IMR-90 (cell line): ENCODE results near the gene STX2. TPM values are rescaled to one million over a fixed set of nuclear protein-coding genes. Genes with fewer than 3 reads are reported as not detected.

ENCODE experiments used
- ATAC-seq: fragments of 200-7000 bp; cut with Tn5 transposase; 2 replicates; pipeline ENCODE4 v1.9.1; 2020; ENCODE audit warnings: low read depth, mild to moderate bottlenecking, moderate library complexity
- BruUV-seq: library from RNA; stranded (reverse); fragments of 400-500 nt; replicated peaks from 2 replicates; lab custom pipeline; 2021; lab: Mats Ljungman, UMichigan
- CTCF ChIA-PET: fragments of 300-600 bp; formaldehyde crosslinking; extraction: SDS; loops from one replicate; lab custom pipeline; 2021; ENCODE audit warnings: antibody characterized with exemption; lab: Yijun Ruan, JAX
- POLR2A ChIA-PET: fragments of 300-600 bp; sonication (Branson Sonifier 250); formaldehyde crosslinking; loops from one replicate; lab custom pipeline; 2022; ENCODE audit warnings: antibody characterized with exemption; ENCODE audit not compliant: unreplicated experiment; lab: Charles Lee
- DNase-seq: peaks from one replicate; pipeline ENCODE4 v3.0.0; 2013
- H2AFZ ChIP-seq: replicated peaks from 2 replicates; pipeline ENCODE3; 2013; ENCODE audit warnings: low read length, mild to moderate bottlenecking; ENCODE audit not compliant: poor library complexity
- H2AK5ac ChIP-seq: 2 replicates; pipeline ENCODE4 v1.6.1; 2013; ENCODE audit warnings: low read depth, low read length, inconsistent platforms
- H2AK9ac ChIP-seq: replicated peaks from 2 replicates; pipeline ENCODE3; 2013; ENCODE audit warnings: mild to moderate bottlenecking, low read depth, low read length, moderate library complexity; ENCODE audit not compliant: poor library complexity
- H2BK120ac ChIP-seq: 2 replicates; pipeline ENCODE4 v1.6.1; 2013; ENCODE audit warnings: low read depth, low read length, inconsistent platforms
- H2BK15ac ChIP-seq: 3 replicates; pipeline ENCODE4 v1.6.1; 2013; ENCODE audit warnings: low read depth, low read length, inconsistent platforms
- H2BK20ac ChIP-seq: 2 replicates; pipeline ENCODE4 v1.6.1; 2013; ENCODE audit warnings: low read depth, mild to moderate bottlenecking, inconsistent platforms, low read length, moderate library complexity
- H2BK5ac ChIP-seq: 2 replicates; pipeline ENCODE4 v1.6.1; 2013; ENCODE audit warnings: mild to moderate bottlenecking, low read depth, low read length, inconsistent platforms; ENCODE audit not compliant: poor library complexity, severe bottlenecking
- H3K14ac ChIP-seq: replicated peaks from 2 replicates; pipeline ENCODE4 v1.6.1; 2013; ENCODE audit warnings: low read depth, low read length, inconsistent platforms
- H3K18ac ChIP-seq: 2 replicates; pipeline ENCODE4 v1.6.1; 2013; ENCODE audit warnings: low read depth, low read length, control low read depth
- H3K23ac ChIP-seq: 2 replicates; pipeline ENCODE4 v1.6.1; 2013; ENCODE audit warnings: low read depth, low read length, inconsistent platforms
- H3K27ac ChIP-seq: 2 replicates; pipeline ENCODE4 v1.5.1; 2013; ENCODE audit warnings: mild to moderate bottlenecking, control low read depth, low read length; ENCODE audit not compliant: insufficient read depth
- H3K27me3 ChIP-seq: 2 replicates; pipeline ENCODE4 v1.6.1; 2013; ENCODE audit warnings: low read length; ENCODE audit not compliant: control insufficient read depth, insufficient read depth
- H3K36me3 ChIP-seq: 2 replicates; pipeline ENCODE4 v1.6.1; 2013; ENCODE audit warnings: low read length, mixed read lengths; ENCODE audit not compliant: control insufficient read depth, insufficient read depth
- H3K4ac ChIP-seq: 2 replicates; pipeline ENCODE4 v1.6.1; 2013; ENCODE audit warnings: low read depth, low read length, inconsistent platforms
- H3K4me1 ChIP-seq: 2 replicates; pipeline ENCODE4 v1.6.1; 2013; ENCODE audit warnings: low read length, mixed read lengths; ENCODE audit not compliant: control insufficient read depth, insufficient read depth
- H3K4me2 ChIP-seq: 2 replicates; pipeline ENCODE4 v1.6.1; 2013; ENCODE audit warnings: low read depth, mild to moderate bottlenecking, control low read depth, low read length, moderate library complexity
- H3K4me3 ChIP-seq: 2 replicates; pipeline ENCODE4 v1.5.1; 2013; ENCODE audit warnings: low read depth, mild to moderate bottlenecking, control low read depth, low read length, moderate library complexity; ENCODE audit not compliant: insufficient read depth
- H3K56ac ChIP-seq: 2 replicates; pipeline ENCODE4 v1.6.1; 2013; ENCODE audit warnings: low read length, inconsistent platforms; ENCODE audit not compliant: insufficient read depth; ENCODE audit errors: extremely low read depth
- H3K79me1 ChIP-seq, 2 experiments: 2 replicates each; pipeline ENCODE4 v1.6.1; 2013; ENCODE audit warnings: low read length in 2 of 2, inconsistent platforms in 1 of 2, low read depth in 1 of 2
- H3K9ac ChIP-seq: 2 replicates; pipeline ENCODE4 v1.6.1; 2013; ENCODE audit warnings: low read depth, low read length, control low read depth
- H3K9me1 ChIP-seq: 2 replicates; pipeline ENCODE4 v1.6.1; 2013; ENCODE audit warnings: low read length, inconsistent platforms; ENCODE audit not compliant: insufficient read depth
- H3K9me3 ChIP-seq: 2 replicates; pipeline ENCODE4 v1.6.1; 2013; ENCODE audit warnings: low read length; ENCODE audit not compliant: control insufficient read depth, insufficient read depth
- H4K20me1 ChIP-seq: 2 replicates; pipeline ENCODE4 v1.6.1; 2013; ENCODE audit warnings: low read length, inconsistent platforms; ENCODE audit not compliant: insufficient read depth
- H4K5ac ChIP-seq: 2 replicates; pipeline ENCODE4 v1.6.1; 2013; ENCODE audit warnings: mild to moderate bottlenecking, low read depth, low read length, control low read depth
- H4K8ac ChIP-seq, 2 experiments: 2 replicates each; pipeline ENCODE4 v1.6.1; 2013; ENCODE audit warnings: low read depth in 2 of 2, low read length in 2 of 2, control low read depth in 1 of 2, inconsistent platforms in 1 of 2
- H4K91ac ChIP-seq: 2 replicates; pipeline ENCODE4 v1.6.1; 2013; ENCODE audit warnings: low read depth, low read length, inconsistent platforms; ENCODE audit not compliant: insufficient read depth
- BHLHE40 ChIP-seq: fragments of 150-350 bp; IDR thresholded peaks from 2 replicates; pipeline ENCODE4 v1.6.1; 2016; ENCODE audit warnings: mild to moderate bottlenecking, low read depth, low read length
- CEBPB ChIP-seq: IDR thresholded peaks from 2 replicates; pipeline ENCODE4 v1.6.1; 2012; ENCODE audit warnings: low read depth, low read length, improper control_type of control experiment
- CHD1 ChIP-seq: IDR thresholded peaks from 2 replicates; pipeline ENCODE4 v1.6.1; 2012; ENCODE audit warnings: low read depth, low read length, improper control_type of control experiment
- FOS ChIP-seq: fragments of 150-350 bp; IDR thresholded peaks from 2 replicates; pipeline ENCODE4 v1.6.1; 2016; ENCODE audit warnings: low read depth, low read length
- MAFK ChIP-seq: IDR thresholded peaks from 2 replicates; pipeline ENCODE4 v1.6.1; 2012; ENCODE audit warnings: low read depth, low read length, improper control_type of control experiment
- MAZ ChIP-seq: IDR thresholded peaks from 2 replicates; pipeline ENCODE4 v1.6.1; 2012; ENCODE audit warnings: low read depth, mild to moderate bottlenecking, low read length, improper control_type of control experiment, moderate library complexity, borderline replicate concordance
- MXI1 ChIP-seq: IDR thresholded peaks from 2 replicates; pipeline ENCODE4 v1.6.1; 2012; ENCODE audit warnings: low read depth, mild to moderate bottlenecking, low read length, moderate library complexity, borderline replicate concordance
- NFE2L2 ChIP-seq: fragments of 150-350 bp; IDR thresholded peaks from 2 replicates; pipeline ENCODE4 v1.6.1; 2016; ENCODE audit warnings: low read depth, mild to moderate bottlenecking, low read length
- POLR2A ChIP-seq: IDR thresholded peaks from 2 replicates; pipeline ENCODE4 v1.6.1; 2012; ENCODE audit warnings: mild to moderate bottlenecking, low read depth, low read length
- RCOR1 ChIP-seq: IDR thresholded peaks from 2 replicates; pipeline ENCODE4 v1.6.1; 2012; ENCODE audit warnings: mild to moderate bottlenecking, low read length, improper control_type of control experiment; ENCODE audit not compliant: insufficient replicate concordance
- RFX5 ChIP-seq: IDR thresholded peaks from 2 replicates; pipeline ENCODE4 v1.8.0; 2012; ENCODE audit warnings: low read depth, mild to moderate bottlenecking, low read length, moderate library complexity
- SMC3 ChIP-seq: fragments of 150-350 bp; IDR thresholded peaks from 2 replicates; pipeline ENCODE4 v1.6.1; 2016; ENCODE audit warnings: low read depth, mild to moderate bottlenecking, antibody characterized with exemption, low read length, moderate library complexity
- WGBS, 2 experiments: methylation state at CpG; one replicate each; pipeline versions ENCODE4 v1.1.5 to v1.1.7; 2013; ENCODE audit warnings: missing lambda C conversion rate in 2 of 2; ENCODE audit not compliant: insufficient read length in 1 of 2; ENCODE audit errors: extremely low coverage in 2 of 2; 5-methylcytosine and 5-hydroxymethylcytosine counted together
- dilution Hi-C: fragments of 300-500 bp; cut with HindIII; formaldehyde crosslinking; loops from one replicate; pipeline ENCODE4 v1.14.3; 2018; ENCODE audit warnings: low sequenced_read_pairs; ENCODE audit not compliant: unreplicated experiment
- in situ Hi-C: fragments of 300-500 bp; cut with MboI; formaldehyde crosslinking; loops from 3 replicates; pipeline ENCODE4 v1.14.3; 2019; ENCODE audit warnings: low sequenced_read_pairs, inconsistent platforms, mixed read lengths
- intact Hi-C: fragments of 100-400 bp; cut with micrococcal nuclease; formaldehyde crosslinking; loops from 2 replicates; pipeline ENCODE4 v1.10.0; 2022
- polyA plus RNA-seq, 3 experiments: library from polyadenylated mRNA; depleted of rRNA; stranded (reverse); fragments of >200 nt; gene quantifications; 2 replicates each; pipeline ENCODE4 v1.2.3, GENCODE V29; 2012; ENCODE audit warnings: low replicate concordance in 1 of 3
- total RNA-seq: library from RNA; depleted of rRNA; stranded (reverse); fragments of >200 nt; gene quantifications from 2 replicates; pipeline ENCODE4 v1.2.3, GENCODE V29; 2012
- TF ChIP-seq, protein P1 (sequence below): fragments of 150-350 bp; IDR thresholded peaks from 2 replicates; pipeline ENCODE4 v1.6.1; 2016; ENCODE audit warnings: low read depth, mild to moderate bottlenecking, low read length, moderate library complexity, borderline replicate concordance
- TF ChIP-seq, protein P2 (sequence below): conservative IDR thresholded peaks from 2 replicates; pipeline ENCODE4 v1.5.1; 2012; ENCODE audit warnings: mild to moderate bottlenecking, low read depth, low read length, improper control_type of control experiment

STX2 gene
- total and polyA plus RNA-seq, 2 of the 4 experiments (the other 2 are of a cell fraction), result 26.9 to 32.5 TPM

DNA sequence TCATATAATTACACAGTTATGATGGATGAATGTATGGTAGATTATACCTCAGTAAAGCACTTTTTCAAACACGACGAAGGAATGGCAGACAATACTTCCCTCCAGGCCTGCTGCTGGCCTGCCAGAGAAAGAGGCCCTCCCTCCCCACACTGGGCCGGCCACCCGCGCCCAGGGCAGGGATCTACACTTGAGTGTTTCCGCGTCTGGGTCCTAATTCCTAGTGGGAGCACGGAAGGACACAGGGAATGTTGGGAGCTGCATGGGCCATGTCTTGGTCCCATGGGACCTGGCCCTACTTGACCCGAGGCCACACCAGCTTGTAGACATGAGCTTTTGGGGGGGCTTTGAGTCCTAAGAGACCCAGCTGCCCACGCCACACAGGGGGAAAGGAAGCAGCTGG is 52.0 kb downstream of the STX2 start:
- ATAC-seq, result no peak
- no peak overlapping the region for H2AK5ac ChIP-seq

More for the DNA sequence above, 52.0 kb downstream of the STX2 start:
- Histone ChIP-seq H4K5ac (no peak overlapping the region), H2AFZ (no peak overlapping the region), H3K4me1 (no peaks in the 10 kb centered on the region), H3K9ac (no peak overlapping the region), H3K79me1 (0 out of 4 replicates have a peak, but pooled peaks cover 0 to 3% of the 10 kb centered on the region in 2 experiments), H2AK9ac (no peak overlapping the region), H3K4ac (no peak overlapping the region), H2BK5ac (no peak overlapping the region), H4K20me1 (no peaks in the 10 kb centered on the region), H3K56ac (no peak overlapping the region), H3K27me3 (no peaks in the 10 kb centered on the region), H3K18ac (no peak overlapping the region), H3K27ac (no peak overlapping the region), H3K4me2 (no peak overlapping the region), H3K9me3 (no peaks in the 10 kb centered on the region; the same call in 1 of the 2 replicates), H4K8ac (no peak overlapping the region), H3K23ac (no peak overlapping the region), H3K14ac (no peak overlapping the region), H2BK20ac (no peak overlapping the region), H3K4me3 (no peak overlapping the region), H2BK15ac (no peak overlapping the region), H2BK120ac (no peak overlapping the region), H3K9me1 (no peaks in the 10 kb centered on the region), H3K36me3 (peaks cover 13% of the 10 kb centered on the region), H4K91ac (no peak overlapping the region)
- TF ChIP-seq CHD1 (no peak), POLR2A (no peak), RFX5 (no peak), NFE2L2 (no peak), MAZ (no peak), MXI1 (no peak), CEBPB (no peak), MAFK (no peak), RCOR1 (no peak), SMC3 (no peak), BHLHE40 (no peak), FOS (no peak)
- TF ChIP-seq, protein P1, sequence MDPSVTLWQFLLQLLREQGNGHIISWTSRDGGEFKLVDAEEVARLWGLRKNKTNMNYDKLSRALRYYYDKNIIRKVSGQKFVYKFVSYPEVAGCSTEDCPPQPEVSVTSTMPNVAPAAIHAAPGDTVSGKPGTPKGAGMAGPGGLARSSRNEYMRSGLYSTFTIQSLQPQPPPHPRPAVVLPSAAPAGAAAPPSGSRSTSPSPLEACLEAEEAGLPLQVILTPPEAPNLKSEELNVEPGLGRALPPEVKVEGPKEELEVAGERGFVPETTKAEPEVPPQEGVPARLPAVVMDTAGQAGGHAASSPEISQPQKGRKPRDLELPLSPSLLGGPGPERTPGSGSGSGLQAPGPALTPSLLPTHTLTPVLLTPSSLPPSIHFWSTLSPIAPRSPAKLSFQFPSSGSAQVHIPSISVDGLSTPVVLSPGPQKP, result no peak
- TF ChIP-seq, protein P2, sequence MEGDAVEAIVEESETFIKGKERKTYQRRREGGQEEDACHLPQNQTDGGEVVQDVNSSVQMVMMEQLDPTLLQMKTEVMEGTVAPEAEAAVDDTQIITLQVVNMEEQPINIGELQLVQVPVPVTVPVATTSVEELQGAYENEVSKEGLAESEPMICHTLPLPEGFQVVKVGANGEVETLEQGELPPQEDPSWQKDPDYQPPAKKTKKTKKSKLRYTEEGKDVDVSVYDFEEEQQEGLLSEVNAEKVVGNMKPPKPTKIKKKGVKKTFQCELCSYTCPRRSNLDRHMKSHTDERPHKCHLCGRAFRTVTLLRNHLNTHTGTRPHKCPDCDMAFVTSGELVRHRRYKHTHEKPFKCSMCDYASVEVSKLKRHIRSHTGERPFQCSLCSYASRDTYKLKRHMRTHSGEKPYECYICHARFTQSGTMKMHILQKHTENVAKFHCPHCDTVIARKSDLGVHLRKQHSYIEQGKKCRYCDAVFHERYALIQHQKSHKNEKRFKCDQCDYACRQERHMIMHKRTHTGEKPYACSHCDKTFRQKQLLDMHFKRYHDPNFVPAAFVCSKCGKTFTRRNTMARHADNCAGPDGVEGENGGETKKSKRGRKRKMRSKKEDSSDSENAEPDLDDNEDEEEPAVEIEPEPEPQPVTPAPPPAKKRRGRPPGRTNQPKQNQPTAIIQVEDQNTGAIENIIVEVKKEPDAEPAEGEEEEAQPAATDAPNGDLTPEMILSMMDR, result no peak
- dilution Hi-C loops, result no loop called here
- intact Hi-C loops, result no loop called here
- no TSS peak for BruUV-seq
- DNase-seq, result no peak
- ChIA-PET POLR2A (no interaction called here), CTCF (no interaction called here)
- WGBS, 2 experiments, result 90% methylated on average over 2 of the region's 10 CpGs; no CpG with 5 or more reads in 1 of the 2 experiments
- in situ Hi-C loops, result no loop called here
